GM19238 (cell line): ENCODE results near the gene TTLL5.
"Not testable (repeated sequence)": the region's sequence is repeated elsewhere in the genome, so short reads cannot be mapped to it uniquely, and the experiment has no call there.

ENCODE experiments used
- DNase-seq: peaks from one replicate; pipeline ENCODE4 v3.0.0; 2011; ENCODE audit warnings: low spot score; ENCODE audit not compliant: insufficient read length

The TTLL5 gene

DNA sequence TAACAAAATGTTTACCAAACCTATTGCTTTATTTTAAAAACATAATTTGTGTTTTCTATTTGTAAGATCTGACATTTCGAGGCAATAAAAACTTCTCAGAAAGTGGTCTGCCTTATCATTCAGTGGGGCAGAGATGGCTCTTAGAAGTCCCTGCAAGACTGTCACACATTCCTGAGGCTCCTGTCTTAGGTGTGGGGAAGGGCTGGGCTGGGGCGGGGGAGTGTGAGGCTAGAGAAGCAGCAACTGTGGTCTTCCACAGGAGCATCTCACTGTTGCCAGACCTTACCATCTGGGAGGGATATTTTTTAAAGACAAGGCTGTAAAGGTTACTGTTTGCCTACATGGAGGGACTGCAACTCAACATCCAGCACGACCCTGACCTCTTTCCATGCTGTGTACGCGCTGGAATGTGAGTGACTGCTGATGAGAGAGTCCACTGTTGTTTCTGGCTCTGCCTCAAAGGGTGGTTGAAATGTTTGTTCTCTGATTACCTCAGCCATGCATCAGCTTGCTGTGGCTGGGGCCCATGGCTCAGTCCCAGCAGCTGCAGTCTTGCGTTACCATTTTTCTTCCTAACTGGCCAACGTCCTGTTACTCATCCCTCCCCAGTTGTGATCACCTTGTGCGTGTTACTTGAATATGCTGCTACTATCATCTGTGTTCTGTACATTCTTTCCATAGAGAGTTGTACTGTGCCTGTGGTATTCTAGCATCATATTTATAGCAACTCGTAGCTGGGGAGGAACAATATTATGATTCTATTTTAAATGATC is 12.8 kb upstream of the TTLL5 start:
- DNase-seq: no peak

DNA sequence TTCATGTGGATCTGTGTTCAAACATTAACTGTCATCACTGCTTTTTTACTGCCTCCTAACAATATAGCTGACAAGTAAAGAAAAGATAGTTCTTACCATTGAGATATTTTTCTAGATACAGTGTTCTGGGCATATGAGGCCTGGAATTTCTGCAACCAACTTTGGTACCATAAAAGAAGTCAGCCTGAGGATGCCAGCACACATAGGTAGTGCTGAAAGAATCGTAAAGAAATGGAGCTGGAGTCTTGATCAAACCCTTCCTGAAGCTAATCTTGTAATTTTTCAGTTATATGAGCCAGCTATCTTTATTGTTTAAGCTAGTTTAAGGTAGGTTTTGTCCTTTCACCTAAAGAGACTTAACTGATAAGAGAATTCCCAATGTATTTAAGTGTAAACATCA is 11.7 kb upstream of the TTLL5 start:
- no peak for DNase-seq

DNA sequence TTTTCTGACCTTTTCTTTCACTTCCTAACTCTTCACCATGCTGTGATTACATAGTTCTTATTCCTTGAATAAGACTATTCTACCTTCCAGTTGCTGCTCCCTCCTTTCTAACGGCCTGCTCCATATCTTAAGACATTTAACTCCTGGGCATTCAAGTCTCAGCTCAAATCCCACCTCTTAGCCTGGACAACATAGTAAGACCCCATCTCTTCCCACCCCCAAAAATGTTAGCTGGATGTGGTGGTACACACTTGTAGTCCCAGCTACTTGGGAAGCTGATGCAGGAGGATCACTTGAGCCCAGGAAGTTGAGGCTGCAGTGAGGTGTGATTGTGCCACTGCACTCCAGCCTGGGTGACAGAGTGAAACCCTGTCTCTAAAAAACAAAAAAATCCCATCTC is 11.3 kb upstream of the TTLL5 start:
- DNase-seq: no peak

DNA sequence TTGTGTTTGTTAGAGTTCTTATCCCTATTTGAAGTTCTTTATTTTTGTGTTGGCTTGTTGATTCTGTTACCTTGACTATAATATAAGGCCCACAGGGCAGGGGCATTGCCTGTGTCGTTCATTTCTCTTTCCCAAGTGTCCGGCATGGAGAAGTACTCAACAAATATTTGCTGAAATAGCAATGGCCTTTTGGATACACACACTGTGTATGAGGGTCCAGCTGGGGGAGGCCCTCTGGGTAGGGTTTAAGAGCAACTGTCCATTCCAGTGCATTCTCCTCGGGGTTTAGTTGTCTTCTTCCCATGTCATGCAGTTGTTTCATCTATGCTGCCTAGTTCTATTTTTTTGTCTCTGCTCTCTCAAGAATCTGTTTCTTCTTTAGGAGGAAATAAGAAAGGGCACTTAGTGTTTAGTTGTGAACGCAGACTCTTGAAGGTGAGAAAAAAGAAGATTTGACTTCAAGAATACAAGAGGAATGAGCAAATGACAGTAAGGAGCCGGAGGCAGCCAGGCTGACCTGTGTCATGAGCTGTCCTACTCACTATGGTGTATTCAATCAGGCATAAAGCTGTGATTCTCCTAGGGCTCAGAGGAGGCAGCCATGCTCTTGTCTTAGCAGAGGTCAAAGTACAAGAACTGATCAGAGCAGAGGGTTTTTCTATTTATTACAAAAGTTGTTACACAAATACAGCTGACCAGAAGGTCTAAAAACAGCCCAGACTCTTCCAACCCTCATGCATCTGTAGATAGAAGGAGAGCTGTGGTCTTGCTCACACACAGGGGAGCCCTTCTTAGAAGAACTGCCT is 10.6 kb upstream of the TTLL5 start:
- DNase-seq: no peak

DNA sequence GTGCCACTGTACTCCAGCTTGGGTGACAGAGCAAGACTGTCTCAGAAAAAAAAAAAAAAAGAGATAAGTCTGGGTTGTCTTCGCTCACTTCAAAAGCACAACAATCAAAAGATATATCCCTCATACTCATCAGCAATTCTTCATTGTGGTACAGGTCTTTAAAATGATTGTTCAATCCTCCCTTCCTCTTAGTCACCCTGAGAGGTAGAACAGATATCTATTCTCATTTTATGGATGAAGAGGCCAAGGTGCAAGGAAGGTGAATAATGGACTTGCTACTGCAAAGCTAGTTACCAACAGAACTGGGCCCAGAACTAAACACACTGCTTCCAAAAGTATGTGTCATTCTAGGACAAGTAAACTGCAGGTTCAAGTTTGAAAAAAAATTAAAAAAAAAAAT is 7.5 kb upstream of the TTLL5 start:
- no peak for DNase-seq

DNA sequence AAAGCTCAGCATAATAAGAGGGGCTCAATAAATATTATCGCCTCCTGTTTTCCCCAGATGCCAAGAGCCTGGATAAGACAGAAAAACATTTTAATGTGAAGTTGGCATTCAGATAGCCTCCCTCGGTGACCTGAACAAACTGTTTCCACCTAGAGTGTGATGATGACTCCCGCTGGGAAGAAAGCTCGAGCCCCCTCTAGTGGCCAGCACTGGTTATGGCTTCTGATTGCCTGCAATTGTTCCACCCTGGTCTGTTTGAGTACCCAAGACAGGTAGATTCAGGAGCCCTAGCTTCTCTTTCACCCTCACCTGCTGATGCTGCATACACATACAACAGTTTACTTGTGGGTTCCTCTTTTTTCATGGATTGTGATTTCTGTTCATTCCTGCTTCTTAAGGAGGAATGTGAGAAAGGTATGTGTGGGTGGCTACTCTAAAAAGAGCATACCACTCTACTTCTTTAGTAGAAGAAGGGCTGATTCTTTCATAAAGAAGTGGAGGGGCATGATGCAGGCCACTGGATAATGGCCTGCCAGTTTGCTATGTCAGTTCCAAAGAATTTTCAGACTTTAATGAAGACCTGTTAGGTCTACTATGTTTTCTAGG is 6.8 kb upstream of the TTLL5 start:
- DNase-seq: peak; percentile 70

DNA sequence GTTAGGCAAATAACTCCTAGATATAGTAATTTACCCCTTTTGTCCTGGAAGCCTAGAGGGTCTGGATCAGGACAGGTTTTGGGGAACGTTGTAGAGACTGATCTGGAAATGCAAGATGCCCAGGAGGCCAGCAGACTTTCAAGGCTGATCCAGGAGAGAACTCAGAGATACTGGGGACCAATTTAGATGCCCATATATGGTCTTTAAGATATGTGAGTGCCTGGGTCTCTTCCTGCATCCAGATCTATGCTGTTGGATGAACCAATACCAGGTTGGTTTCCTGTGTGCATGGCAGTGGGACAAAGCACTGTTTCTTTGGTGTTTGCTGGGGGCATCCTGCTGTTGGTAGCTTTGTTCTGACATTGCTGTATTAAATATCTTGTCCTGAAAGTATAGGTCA is 5.8 kb upstream of the TTLL5 start:
- no peak for DNase-seq

DNA sequence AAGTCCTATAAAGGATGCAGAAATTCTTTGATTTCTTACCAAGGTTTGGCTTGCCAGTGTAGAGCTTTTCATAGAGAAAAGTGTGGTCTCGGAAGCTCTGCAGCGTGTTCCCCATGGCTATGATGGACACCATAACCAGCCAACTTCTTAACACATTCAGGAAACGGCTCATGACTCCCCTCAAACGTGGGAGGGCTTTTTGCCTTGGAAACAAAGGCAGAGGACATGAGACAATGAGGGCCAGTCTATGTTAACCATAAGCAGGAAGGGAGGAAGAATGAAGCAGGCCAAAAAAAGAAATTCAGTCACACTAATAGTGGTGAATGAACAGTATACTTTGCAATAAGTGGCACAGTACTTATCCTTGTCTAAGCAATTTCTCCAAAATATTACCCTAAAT is 3.7 kb upstream of the TTLL5 start:
- no peak for DNase-seq

DNA sequence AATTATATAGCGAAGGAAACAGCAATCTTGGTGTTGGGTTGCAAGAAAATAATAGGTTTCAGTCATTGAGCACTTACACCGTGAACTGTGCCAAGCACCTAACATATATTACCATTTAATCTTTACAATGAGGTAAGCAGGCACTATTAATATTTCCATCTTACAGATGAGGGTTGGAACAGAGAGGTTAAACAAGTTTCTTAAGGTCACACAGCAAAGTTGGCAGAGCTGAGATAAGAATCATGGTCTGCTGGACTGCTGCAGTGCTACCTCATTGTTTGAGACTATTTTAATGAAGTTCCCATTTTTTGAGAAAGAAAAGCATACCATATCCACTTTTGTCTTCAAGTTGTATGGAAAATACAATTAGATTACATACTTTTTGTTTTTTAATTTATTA is 2.1 kb upstream of the TTLL5 start:
- DNase-seq: no peak

DNA sequence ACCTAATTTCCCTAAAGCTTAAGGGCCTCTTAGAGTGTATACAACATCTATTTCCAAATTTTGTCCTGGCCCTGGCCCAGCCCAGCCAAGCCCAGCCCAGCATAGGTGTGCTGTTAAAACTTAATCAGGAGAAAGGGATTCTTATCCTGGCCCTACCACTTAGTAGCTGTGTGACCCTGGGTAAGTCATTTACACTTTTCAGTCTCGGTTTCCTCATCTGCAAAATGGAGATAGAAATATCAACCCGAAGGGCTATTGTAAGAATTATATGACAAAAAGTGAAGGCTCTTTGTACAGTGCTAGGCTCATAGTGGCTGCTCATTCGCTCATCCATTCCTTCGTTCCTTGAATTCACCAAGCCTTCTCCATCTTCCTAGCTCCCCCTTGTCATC is 812 bp upstream of the TTLL5 start:
- no peak for DNase-seq

DNA sequence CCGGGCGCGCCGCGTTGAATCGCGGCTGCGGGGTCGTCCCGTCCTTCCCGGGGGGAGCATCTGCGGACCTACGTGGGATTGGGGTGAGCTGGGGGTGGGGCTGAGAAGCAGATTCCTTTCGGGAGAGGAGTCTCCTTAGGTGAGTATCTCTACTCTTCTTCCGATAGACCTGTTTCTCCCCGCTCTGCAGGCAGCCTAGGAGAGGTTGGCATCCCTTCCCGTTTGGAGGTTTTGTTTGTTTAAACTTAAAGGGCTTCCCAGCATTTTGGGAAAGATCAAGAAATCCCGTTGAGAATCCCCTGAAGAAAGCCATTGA is 411 bp downstream of the TTLL5 start:
- DNase-seq: no peak

DNA sequence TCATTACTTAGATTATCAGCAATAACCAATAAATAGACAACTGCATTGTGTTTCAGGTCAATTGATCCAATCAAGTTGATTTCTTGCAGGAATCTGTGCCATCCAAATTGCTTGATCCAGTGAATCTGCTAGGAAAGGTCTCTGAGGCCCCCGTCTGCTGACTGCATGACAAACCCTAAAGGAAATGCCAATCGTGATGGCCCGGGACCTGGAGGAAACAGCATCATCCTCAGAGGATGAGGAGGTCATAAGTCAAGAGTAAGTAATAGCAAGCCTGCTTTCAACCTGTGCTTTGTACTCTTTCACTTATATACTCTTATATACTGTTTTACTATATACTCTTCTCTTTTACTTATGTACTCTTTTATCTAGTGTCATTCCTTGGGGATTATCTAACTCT is 1.9 kb downstream of the TTLL5 start:
- no peak for DNase-seq

DNA sequence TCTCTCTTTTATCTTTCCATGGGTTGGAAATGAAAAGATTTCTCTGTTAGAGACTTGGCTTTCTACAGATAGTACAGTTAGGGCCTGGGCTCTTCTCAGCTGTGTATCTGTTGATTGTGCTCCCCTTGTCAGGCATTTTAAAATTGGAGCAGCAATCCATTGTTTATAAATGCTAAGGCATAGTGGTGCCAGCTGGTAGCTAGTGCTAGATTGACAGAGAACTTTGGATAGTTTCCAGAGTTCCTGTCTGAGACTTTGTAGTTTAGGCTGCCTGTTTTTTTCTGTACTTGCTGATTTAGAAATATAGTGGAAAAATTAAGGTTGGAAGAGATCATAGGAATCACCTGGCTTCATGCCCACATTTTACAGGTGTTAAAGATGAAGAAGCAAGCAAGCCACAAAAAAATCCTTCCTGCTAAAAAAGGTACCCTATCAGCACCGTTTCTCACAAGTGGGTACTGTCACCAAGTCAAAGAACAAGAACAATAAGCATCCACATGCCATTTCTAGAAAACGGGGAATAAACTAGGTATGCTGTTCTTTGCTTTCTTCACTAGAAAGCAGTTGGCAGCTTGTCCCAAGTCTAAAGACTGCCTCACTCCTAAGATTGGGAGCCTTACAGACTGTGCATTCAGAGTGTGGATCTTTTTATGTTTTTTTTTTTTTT is 6.2 kb downstream of the TTLL5 start:
- no peak for DNase-seq

DNA sequence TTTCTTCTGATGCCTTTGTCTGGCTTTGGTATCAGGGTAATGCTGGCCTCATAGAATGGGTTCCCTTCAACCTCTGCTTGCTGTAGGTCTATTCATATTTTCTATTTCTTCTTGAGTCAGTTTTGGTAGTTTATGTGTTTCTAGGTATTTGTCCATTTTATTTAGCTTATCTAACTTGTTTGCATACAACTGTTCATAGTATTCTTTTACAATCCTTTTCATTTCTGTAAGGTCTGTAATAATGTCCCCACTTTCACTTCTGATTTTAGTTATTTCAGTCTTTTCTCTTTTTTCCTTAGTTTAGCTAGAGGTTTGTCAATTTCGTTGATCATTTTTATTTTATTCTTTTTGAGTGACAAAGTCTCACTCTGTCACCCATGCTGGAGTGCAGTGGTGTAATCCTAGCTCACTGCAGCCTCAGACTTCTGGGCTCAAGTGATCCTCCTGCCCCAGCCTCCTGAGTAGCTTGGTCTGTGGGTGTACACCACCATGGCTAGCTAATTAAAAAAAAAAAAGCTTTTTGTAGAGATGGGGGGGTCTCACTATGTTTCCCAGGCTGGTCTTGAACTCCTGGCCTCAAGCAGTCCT is 11.7 kb downstream of the TTLL5 start:
- no peak for DNase-seq

DNA sequence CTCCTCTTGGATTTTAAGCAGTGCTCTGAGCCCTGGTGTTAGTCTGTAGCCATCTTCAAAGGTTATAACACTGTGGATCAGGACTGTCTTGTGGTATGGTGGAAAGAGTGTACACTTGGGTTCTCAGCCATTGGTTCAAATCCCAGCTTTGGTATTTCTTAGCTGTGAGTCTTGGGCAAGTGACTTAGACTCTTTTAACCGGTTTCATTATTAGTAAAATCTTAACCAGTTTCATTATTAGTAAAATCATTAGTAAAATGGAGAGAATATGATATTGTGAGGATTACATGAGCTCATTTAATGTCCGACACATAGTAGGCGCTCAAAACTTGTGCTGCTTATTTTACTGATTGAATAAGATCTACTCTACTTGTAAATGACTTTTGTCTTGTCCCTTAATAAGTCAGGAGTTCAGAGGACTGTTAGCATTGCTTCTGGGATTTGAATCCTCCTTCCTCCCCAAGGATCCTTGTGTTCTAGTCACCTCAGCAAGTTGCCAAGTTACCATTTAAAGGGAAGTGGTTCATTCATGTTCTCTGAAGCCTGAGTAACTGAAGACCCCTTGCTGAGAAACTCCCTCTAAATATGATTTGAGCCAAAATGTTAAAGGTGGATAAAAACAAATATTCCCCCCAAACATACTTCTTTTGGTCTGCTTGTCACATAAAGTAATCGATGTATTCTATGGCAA is 12.4 kb downstream of the TTLL5 start:
- no peak for DNase-seq

DNA sequence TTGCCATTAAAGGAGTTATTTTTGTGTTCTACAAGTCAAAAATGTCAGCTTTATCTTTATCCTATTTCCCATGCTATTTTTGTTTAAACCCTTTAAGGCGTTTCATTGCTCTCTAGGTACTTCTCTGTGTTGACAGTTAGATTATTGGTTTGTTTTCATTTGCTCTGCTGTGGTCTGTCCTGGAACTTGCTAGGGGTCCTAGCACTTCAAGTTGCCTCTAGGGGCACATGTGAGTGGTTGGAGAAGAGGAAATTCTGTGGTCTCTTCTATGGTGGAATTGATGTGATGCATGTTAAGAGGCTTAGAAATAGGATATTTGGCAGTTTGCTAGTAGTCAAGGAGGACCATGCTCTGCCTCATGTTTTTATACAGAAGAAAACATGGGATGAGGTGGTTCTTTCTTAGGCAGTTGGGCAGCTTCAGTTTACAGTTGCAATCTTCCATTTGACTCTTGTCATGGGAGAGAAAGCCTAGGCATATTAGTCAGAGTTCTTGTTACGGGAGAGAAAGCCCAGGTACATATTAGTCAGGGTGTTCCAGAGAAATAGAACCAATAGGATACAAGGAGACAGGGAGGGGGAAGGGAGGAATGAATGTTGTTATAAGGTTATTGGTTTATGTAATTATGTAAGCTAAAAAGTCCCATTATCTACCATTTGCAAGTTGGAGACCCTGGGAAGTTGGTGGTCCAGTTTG is 14.4 kb downstream of the TTLL5 start:
- no peak for DNase-seq

DNA sequence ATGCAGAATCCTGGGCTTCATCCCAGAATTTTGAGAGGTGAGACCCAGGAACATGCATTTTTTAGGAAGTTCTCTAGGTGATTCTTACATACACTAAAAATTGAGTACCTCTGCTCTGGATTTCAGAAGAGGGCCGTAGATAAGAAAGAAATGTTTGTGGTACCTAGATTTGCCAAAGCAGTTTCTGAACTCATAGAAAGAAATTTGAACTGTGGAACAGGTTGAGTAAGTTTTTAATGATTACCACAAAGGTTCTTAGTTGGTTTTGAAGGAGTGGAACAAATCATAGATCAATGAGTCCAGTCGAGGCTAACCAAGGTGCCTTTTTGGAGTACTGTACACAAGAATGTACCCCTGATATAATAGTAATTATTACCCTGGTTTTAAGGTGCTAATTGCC is 24.9 kb downstream of the TTLL5 start:
- no peak for DNase-seq

DNA sequence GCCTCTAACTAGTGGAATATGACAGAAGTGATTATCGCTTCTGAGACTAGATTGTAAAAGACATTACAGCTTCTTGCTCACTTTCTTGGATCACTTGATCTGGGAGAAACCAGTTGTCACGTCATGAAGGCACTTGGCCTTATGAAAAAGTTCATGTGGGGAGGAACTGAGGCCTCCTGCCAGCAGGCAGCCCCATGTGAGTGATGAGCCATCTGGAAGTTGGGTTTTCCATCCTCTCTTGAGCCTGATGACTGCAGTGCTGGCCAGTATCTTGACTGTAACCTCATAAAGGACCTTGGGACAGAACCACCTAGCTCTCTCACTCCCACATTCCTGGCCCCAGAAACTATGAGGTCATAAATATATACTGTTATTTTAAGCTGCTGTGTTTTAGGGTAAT is 28.0 kb downstream of the TTLL5 start:
- no peak for DNase-seq

DNA sequence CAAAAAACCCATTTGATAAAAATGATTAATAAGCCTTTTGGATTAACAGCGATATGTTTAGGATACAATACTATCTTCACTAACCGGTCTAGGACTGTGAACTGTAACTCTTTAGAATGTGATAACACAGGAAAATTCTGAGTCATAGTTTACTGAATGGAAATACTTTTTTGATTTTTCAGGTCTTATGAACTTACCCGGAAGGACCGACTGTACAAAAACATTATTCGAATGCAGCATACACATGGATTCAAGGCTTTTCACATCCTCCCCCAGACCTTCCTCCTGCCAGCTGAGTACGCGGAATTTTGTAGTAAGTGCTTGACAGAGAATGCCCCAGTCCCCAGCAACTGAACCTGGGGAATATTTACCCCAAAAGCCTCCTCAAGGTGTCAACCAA is 29.0 kb downstream of the TTLL5 start:
- no peak for DNase-seq

DNA sequence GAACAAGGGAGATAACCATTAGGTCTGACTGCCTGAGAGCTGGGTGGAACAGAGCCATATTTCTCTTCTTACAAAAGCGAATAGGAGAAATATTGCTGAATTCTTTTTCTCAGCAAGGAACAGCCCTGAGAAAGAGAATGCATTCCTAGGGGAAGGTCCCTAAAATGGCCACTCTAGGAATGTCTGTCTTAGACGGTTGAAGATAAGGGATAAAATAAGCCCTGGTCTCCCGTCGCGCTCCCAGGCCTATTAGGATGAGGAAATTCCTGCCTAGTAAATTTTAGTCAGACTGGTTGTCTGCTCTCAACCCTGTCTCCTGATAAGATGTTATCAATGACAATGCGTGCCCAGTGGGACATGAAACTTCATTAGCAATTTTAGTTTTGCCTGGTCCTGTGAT is 34.0 kb downstream of the TTLL5 start:
- DNase-seq: not testable (repeated sequence)

DNA sequence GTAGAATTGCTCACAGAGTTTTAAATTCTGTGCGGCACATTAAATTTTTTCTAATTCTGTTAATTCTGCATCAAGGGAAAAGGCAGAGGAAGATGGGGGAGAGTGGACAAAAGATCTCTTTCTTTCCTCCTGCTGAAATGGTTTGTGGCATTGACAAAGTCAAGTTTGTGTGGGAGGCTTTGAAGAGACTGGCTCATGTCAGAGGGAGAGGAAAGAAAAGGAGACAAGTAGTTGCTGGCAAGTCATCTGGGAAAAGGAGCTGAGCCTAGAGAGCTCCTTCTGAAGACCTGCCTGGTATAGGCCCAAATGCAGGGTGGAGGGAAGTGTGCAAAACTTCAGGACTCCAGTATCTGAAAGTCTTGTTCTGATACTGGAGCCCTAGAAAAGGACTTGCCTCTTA is 36.3 kb downstream of the TTLL5 start:
- no peak for DNase-seq
